ENCODE data around the gene PRDM15. TPM values are rescaled to one million over a fixed set of nuclear protein-coding genes. Genes with fewer than 3 reads are reported as not detected.

Gene PRDM15
- total and polyA plus RNA-seq, 4 donors = 1.2 to 5.7 (median 2.1) TPM

- Histone ChIP-seq H3K4me1 (ENCODE audit: control insufficient read depth in 4 of 4, insufficient read depth in 4 of 4, low read length in 3 of 4) (no peaks in the 10 kb centered on the region), H3K4me3 (ENCODE audit: low read depth in 1 of 3, low read length in 3 of 3) (no peak overlapping the region), H3K9me3 (ENCODE audit: control insufficient read depth in 4 of 4, low read length in 3 of 4) (no peaks in the 10 kb centered on the region), H3K27me3 (ENCODE audit: control insufficient read depth in 4 of 4, insufficient read depth in 4 of 4, low read length in 3 of 4) (no peaks in the 10 kb centered on the region), H3K36me3 (ENCODE audit: control insufficient read depth in 4 of 4, insufficient read depth in 3 of 4, low read depth in 1 of 4, low read length in 3 of 4) (peaks cover 2 to 19% (median 5%) of the 10 kb centered on the region in 4 donors), H3K9ac (ENCODE audit: low read depth in 1 of 2, low read length in 2 of 2) (no peak overlapping the region), H3K27ac (ENCODE audit: low read depth in 1 of 2, low read length in 2 of 2) (no peak overlapping the region)
- TF ChIP-seq, protein P1, sequence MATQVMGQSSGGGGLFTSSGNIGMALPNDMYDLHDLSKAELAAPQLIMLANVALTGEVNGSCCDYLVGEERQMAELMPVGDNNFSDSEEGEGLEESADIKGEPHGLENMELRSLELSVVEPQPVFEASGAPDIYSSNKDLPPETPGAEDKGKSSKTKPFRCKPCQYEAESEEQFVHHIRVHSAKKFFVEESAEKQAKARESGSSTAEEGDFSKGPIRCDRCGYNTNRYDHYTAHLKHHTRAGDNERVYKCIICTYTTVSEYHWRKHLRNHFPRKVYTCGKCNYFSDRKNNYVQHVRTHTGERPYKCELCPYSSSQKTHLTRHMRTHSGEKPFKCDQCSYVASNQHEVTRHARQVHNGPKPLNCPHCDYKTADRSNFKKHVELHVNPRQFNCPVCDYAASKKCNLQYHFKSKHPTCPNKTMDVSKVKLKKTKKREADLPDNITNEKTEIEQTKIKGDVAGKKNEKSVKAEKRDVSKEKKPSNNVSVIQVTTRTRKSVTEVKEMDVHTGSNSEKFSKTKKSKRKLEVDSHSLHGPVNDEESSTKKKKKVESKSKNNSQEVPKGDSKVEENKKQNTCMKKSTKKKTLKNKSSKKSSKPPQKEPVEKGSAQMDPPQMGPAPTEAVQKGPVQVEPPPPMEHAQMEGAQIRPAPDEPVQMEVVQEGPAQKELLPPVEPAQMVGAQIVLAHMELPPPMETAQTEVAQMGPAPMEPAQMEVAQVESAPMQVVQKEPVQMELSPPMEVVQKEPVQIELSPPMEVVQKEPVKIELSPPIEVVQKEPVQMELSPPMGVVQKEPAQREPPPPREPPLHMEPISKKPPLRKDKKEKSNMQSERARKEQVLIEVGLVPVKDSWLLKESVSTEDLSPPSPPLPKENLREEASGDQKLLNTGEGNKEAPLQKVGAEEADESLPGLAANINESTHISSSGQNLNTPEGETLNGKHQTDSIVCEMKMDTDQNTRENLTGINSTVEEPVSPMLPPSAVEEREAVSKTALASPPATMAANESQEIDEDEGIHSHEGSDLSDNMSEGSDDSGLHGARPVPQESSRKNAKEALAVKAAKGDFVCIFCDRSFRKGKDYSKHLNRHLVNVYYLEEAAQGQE (IDR thresholded peaks at IDR 0.05) = no peak
- TF ChIP-seq FOXA2 (IDR thresholded peaks at IDR 0.05) = no peak
- TF ChIP-seq YY1 (IDR thresholded peaks at IDR 0.05) = no peak
- TF ChIP-seq, protein P2, sequence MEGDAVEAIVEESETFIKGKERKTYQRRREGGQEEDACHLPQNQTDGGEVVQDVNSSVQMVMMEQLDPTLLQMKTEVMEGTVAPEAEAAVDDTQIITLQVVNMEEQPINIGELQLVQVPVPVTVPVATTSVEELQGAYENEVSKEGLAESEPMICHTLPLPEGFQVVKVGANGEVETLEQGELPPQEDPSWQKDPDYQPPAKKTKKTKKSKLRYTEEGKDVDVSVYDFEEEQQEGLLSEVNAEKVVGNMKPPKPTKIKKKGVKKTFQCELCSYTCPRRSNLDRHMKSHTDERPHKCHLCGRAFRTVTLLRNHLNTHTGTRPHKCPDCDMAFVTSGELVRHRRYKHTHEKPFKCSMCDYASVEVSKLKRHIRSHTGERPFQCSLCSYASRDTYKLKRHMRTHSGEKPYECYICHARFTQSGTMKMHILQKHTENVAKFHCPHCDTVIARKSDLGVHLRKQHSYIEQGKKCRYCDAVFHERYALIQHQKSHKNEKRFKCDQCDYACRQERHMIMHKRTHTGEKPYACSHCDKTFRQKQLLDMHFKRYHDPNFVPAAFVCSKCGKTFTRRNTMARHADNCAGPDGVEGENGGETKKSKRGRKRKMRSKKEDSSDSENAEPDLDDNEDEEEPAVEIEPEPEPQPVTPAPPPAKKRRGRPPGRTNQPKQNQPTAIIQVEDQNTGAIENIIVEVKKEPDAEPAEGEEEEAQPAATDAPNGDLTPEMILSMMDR (IDR thresholded peaks at IDR 0.05; ENCODE audit: low read depth, low read length, missing input control) = no peak
- TF ChIP-seq ATF3 (IDR thresholded peaks at IDR 0.05) = no peak
- no peak for TF ChIP-seq TAF1 (conservative IDR thresholded peaks at IDR 0.05)
- no peak for TF ChIP-seq SP1 (IDR thresholded peaks at IDR 0.05)
- no peak for DNase-seq (ENCODE audit: low spot score)
- WGBS = 93% methylated on average over 25 of the region's 25 CpGs
Measured at GRCh38 chr21:41834252-41834925, 44.8 kb downstream of the PRDM15 start.

DNA sequence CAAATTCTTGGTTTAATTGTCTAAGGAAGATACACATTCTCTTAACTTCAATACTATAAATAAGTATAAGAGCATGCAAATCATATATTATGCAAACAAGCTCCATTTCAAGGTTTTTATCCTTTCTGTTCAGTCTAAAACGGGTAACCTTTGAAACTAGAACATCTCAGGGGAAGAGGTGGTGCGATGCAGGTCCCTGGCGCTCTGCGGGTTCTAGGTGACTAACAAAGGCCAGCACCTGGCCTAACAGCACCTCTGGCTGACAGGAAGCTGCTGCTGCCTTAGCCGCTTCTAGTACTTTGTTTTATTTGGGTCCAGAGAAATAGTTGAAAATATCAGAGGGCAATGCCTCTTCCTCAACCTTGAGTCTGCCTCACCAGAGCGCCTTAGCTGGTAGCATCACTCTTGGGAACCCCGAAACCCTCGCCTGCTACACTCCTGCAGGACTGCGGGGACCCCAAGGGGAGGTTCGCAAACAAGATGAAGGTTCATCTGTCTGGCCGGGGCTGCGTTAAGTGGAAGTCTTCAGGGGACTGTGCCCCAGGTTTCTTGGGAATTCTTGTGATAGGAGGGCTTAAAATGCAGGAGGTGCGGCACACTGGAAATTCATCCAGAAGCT lies 45.5 kb downstream of the PRDM15 start:
- no peaks in the 10 kb centered on the region for H3K4me1 ChIP-seq (ENCODE audit: control insufficient read depth in 4 of 4, insufficient read depth in 4 of 4, low read length in 3 of 4)
- H3K9me3 ChIP-seq (ENCODE audit: control insufficient read depth in 4 of 4, low read length in 3 of 4) = no peaks in the 10 kb centered on the region
- H3K36me3 ChIP-seq (ENCODE audit: control insufficient read depth in 4 of 4, insufficient read depth in 3 of 4, low read depth in 1 of 4, low read length in 3 of 4) = peaks cover 2 to 19% (median 5%) of the 10 kb centered on the region in 4 donors
- no peak overlapping the region for H3K4me3 ChIP-seq (ENCODE audit: low read depth in 1 of 3, low read length in 3 of 3)
- H3K27ac ChIP-seq (ENCODE audit: low read depth in 1 of 2, low read length in 2 of 2) = no peak overlapping the region
- H3K9ac ChIP-seq (ENCODE audit: low read depth in 1 of 2, low read length in 2 of 2) = no peak overlapping the region
- H3K27me3 ChIP-seq (ENCODE audit: control insufficient read depth in 4 of 4, insufficient read depth in 4 of 4, low read length in 3 of 4) = no peaks in the 10 kb centered on the region
- DNase-seq (ENCODE audit: low spot score) = no peak
- 97% methylated on average over 13 of the region's 13 CpGs for WGBS
- TF ChIP-seq, protein P3, sequence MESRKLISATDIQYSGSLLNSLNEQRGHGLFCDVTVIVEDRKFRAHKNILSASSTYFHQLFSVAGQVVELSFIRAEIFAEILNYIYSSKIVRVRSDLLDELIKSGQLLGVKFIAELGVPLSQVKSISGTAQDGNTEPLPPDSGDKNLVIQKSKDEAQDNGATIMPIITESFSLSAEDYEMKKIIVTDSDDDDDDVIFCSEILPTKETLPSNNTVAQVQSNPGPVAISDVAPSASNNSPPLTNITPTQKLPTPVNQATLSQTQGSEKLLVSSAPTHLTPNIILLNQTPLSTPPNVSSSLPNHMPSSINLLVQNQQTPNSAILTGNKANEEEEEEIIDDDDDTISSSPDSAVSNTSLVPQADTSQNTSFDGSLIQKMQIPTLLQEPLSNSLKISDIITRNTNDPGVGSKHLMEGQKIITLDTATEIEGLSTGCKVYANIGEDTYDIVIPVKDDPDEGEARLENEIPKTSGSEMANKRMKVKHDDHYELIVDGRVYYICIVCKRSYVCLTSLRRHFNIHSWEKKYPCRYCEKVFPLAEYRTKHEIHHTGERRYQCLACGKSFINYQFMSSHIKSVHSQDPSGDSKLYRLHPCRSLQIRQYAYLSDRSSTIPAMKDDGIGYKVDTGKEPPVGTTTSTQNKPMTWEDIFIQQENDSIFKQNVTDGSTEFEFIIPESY (IDR thresholded peaks at IDR 0.05) = no peak
- TF ChIP-seq FOXA1 (IDR thresholded peaks at IDR 0.05) = no peak
- TF ChIP-seq JUND (IDR thresholded peaks at IDR 0.05) = no peak
- no peak for TF ChIP-seq HNF4G (IDR thresholded peaks at IDR 0.05)
- no peak for TF ChIP-seq RXRA (IDR thresholded peaks at IDR 0.05)
- no peak for TF ChIP-seq GABPA (IDR thresholded peaks at IDR 0.05 in 1 of 2, conservative IDR thresholded peaks at IDR 0.05 in 1 of 2)
- no peak for TF ChIP-seq ATF3 (IDR thresholded peaks at IDR 0.05)
- TF ChIP-seq SP1 (IDR thresholded peaks at IDR 0.05) = no peak
- TF ChIP-seq EGR1 (IDR thresholded peaks at IDR 0.05; ENCODE audit: low read depth in 2 of 2) = no peak
- TF ChIP-seq NR2F2 (IDR thresholded peaks at IDR 0.05) = no peak
- TF ChIP-seq, protein P1 (IDR thresholded peaks at IDR 0.05) = no peak
- no peak for TF ChIP-seq RAD21 (IDR thresholded peaks at IDR 0.05)
- no peak for TF ChIP-seq YY1 (IDR thresholded peaks at IDR 0.05)
- TF ChIP-seq MAX (IDR thresholded peaks at IDR 0.05) = no peak
- no peak for TF ChIP-seq FOXA2 (IDR thresholded peaks at IDR 0.05)
- TF ChIP-seq HNF4A (conservative IDR thresholded peaks at IDR 0.05) = no peak
- TF ChIP-seq TAF1 (conservative IDR thresholded peaks at IDR 0.05) = no peak

All from liver (tissue), 9 donors.